Measurements from ENCODE around the gene COQ9.
"Not testable (repeated sequence)": the region's sequence is repeated elsewhere in the genome, so short reads cannot be mapped to it uniquely, and the experiment has no call there.

The COQ9 gene, protein sequence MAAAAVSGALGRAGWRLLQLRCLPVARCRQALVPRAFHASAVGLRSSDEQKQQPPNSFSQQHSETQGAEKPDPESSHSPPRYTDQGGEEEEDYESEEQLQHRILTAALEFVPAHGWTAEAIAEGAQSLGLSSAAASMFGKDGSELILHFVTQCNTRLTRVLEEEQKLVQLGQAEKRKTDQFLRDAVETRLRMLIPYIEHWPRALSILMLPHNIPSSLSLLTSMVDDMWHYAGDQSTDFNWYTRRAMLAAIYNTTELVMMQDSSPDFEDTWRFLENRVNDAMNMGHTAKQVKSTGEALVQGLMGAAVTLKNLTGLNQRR

DNA sequence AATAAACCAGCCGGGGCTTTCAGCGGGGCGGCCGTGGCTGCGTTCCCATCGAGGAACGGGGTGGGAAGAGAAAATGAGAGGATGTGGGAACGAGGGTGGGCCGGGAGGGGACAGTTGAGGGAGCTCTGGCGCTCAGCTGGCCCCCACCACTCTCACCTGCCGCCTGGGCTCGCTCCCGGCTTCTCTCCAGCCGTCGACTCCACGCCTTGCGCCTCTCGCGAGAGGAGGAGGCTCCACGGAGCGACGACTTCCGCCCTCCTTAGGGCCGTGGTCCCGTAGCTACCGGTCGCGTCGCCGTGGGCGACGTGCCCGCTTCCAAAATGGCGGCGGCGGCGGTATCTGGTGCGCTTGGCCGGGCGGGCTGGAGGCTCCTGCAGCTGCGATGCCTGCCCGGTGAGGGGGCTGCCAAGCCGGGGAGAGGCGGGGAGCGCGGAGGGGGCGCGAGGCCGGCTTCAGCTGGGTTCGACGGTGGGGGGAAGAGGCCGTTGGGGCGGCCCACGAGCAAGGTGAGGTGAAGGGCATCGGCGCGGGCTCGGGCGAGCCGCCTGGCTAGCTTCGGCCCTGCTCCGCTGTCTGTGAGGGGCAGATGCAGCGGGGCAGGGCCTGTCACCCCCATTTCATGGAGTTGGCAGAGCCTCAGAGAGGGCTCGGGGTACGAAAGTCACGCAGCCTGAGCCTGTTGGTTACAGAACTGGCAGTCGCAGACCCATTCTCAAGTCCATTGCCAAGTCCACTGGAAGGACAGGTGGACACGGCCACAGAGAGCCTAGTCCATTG, at the start of gene COQ9, which contains the start of gene CIAPIN1:
Gene COQ9 (plus strand): TSS at position 294 of the 777 bp plus-strand sequence. CDS start 27 bp downstream, at position 321.
Gene CIAPIN1 (minus strand): TSS at position 200 of the 777 bp plus-strand sequence. CDS start 6,457 bp downstream, outside the sequence.
- peak; percentile 94 for DNase-seq

DNA sequence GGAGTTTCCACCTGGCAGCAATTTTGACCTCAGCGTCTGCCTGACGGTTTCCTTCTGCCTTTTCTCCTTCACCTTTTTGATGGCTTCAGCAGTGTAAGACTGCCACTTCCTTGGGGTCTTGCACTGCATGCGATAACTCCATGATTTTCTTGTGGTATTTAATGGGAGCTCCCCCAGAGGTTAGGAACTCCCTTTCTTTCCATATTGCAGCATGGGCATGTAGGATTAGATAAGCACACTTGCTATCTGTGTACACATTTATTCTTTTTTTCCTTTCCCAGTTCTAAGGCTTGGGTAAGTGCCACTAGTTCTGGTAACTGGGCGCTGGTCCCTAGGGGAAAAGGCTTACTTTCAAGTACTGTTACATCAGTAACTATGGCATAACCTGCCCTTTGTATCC, 49.8 kb upstream of the COQ9 start:
- not testable (repeated sequence) for DNase-seq

DNA sequence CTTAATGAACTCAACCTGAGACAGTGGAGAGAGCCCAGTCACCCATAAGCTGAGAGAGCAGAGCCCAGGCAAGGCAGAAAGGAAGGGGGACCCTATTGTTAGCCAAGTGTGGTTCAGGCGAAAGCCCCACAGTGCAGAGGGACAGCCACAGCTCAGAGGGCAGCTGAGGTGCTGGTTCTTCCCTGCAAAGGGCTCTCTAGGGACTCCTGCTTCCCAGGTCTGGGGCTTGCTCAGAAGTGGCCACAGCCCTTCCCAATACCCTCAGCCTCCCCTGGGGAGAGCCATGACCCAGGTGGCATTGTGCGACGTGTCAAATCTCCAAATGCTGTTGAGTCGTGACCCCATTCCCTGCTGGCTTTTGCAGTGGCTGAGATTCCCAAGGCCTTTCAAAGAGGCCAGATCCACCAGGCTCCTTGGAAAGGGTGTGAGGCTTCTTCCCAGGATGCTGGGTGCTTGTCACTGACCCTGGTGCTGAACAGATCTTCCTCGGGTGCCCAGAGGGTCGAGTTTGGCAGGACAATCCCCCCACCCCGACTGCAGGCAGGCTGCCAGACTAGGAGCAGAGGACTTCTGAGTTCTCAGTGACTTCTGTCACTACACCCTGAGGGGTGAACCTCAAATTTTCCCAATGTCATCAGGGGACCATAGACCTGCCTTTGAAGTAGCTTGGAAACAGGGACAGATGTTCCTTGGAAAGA, 45.2 kb upstream of the COQ9 start:
- DNase-seq: no peak

DNA sequence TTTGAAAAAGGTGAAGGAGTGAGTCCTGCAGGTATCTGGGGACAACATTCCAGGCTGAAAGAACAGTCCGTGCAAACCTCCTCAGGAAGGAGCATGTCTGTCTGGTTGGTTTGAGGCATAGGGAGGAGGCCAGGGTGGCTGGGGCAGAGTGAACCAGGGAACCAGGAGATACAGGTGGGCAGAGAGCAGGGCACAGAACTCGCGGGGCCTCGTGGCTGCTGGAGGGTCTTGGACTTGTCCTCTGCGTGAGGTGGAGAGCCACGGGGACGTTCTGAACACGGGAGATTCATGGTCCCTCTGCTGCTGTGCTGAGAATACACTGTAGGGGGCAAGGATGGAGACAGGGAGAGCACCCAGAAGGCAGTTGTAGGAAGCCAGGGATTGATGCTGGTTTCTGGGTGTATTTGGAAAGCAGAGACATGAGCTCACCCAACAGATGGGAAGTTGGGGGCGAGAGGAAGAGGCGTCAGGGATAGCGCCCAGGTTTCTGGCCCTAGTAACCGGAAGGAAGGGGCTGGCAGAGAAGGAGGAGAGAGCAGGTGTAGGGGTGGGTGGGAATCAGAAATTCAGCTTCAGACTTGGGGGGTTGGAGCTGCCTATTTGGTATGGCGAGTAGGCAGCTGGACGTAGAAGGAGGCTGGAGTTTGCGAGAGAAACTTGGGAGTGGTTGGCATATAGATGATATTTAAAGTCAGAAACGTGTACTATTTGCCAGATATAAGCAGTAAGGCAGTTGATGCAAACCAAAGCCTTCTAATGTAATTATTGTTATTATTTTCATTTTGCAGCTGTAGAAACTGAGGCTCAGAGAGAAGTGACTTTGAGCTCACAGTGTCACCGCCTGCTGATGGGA, 43.1 kb upstream of the COQ9 start, which contains the start of gene CCL17:
Gene CCL17 (plus strand): TSS at position 803 of the 853 bp plus-strand sequence. CDS start 9,166 bp downstream, outside the sequence.
- DNase-seq: no peak

DNA sequence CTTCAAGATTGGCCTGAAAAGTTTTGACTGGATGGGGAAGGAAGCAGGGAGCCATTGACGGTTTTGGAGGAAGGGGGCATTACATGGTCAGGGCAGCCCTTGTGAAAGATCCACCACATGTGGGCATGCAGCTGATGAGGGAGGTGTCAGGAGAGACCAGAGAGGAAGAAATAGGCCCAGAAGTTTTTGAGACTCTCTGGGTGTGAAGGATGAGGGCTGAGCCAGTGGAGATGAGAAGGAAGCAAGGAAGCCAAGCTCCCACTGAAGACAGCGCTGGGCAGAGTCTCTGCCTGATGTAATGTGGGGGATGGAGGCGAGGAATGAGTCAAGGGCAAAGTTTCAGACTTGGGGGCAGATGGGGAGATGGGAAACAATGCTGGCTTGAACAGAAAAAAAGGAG, 42.2 kb upstream of the COQ9 start:
- no peak for DNase-seq

DNA sequence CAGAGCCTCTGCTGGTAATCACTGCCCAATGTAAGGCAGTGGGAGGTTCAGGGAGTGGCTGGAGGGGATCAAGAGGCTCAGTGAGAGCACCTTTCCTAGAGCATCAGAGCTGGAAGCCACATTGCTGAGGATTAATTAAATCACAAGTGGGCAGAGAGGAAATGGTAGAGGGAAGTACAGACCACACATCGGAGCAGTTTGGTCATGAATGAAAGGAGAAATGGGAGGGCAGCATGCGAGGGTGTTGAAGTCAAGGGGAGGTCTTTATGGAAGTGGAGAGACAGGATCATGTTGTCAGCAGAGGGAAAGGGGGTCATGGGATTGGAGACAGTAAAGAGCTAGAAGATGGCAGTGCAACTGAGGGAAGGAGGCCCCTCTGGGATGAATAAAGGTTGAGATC, 40.4 kb upstream of the COQ9 start:
- DNase-seq: no peak

DNA sequence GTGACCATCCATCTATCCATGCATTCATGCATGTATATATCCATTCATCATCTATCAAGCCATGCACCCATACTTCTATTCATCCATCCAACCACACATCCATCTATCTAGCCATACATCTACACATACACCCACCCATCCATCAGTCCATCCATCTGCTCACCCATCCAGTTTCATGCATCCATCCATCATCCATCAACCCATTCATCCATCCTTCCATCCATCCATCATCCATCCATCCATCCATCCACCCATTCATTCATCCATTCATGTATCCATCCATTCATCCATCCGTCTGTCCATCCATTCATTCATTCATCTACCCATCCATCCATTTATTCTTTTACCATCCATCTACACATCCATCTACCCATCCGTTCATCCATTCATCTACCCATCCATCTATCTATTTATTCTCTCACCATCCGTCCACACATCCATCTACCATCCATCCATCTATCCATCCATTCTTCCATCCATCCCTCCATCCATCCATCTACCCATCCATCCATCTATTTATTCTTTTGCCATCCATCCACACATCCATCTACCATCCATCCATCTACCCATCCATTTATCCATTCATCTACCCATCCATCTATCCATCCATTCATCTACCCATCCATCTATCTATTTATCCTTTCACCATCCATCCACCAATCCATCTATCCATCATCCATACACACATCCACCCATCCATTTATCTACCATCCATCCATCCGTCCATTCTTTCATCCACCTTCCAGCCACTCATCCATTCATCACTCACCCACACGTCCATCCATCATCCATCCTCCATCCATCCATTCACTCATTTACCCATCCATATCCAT, 39.5 kb upstream of the COQ9 start:
- no peak for DNase-seq

DNA sequence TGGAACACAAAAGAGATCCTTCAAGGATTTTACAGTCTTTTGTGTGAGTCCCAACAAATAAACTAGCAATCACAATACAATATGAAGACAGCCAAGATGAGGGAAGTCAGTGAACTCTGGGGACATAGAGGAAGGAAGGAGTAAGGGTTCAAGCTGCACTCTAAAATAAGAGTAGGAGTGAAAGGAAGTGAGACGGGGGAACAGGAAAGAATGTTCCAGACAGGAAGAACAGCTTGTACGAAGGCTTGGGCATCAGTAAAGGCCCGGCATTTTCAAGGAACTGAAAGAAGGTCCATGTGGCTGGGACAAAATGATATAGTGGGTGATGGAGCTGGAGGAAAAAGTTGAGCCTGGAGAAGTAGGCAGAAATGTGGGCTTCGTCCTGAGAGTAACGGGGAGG, 38.2 kb upstream of the COQ9 start:
- no peak for DNase-seq

DNA sequence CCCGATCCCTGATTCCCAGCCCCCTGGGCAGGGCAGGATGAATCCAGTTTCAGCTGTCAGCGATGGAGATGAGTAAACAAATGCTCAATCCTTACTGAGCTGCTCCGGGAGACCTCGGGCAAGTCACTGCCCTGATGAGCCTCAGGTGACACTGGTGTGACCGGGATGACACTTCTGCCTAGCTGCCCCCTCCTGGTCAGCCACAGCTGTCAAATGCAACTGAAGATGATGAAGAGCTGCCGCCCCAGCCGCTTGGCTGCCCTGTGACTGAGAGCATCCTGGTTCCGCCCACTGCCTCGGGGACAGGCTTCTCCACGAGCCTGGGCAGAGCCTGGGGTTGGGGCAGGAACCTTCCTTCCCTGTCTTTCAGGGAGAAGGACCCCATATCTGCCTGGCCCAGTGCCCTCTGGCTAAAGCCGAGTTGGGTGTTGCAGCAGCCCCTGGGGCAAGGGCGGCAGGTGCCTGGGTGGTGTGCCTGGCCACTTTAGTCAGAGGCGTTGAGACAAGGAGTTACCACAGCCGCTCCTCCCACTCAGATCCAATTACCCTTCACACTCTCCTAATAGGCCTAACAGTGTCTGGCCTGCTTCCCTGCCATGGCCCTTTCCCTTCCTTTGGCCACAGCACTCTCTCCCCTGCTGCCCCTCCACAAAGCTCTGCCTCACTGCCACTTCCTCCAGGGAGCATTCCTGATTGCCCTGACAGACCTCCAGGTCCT, 37.2 kb upstream of the COQ9 start:
- peak; percentile 33 for DNase-seq

DNA sequence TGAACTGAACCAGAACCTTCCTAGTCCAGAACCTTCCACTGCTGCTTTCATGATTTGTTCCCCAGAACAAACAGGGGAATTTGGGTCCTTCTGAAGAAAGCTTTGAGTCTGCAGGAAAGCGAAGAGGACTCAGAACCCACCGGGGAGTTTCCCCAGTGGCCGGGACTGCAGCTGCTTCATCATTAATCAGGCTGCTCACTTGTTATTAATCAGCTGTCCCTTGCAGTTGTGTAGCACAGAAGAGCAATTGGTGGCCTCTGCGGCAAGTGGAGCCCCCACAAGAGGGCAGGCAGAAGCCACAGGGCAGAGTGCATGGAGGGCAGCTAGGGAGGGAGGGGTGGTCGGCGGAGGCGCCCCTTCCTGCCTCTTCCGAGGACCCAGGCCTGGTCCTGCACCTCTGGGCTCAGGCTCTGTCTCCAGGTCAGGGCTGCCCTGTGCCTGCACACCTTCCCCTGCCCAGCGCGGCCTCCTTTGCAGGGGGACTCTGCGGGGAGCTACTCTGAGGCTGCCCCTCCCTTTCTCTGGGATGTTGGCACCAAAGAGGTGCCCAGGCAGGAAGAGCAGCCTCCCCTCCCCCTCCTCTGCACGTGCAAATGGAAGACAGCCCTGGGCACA, 35.8 kb upstream of the COQ9 start:
- DNase-seq: peak; percentile 1

DNA sequence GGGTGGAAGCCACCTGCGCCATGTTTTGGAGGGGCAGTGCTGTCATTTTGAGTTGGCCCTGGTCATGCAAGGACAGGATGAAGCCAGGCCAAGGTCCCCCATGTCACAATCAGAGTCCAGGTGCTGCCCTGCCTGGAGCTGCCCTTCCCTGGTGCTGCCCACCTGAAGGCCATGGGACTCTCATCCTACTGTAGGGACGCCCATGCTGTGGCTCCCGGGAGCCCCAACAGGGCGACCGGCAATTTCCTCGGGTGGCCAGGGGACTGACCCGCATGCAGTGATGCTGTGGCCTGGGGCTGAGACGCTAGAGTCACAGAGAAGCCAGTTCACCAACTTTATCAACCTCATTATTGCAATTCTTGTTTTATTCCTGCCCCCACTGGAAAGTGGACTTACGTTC, 34.7 kb upstream of the COQ9 start:
- DNase-seq: no peak

DNA sequence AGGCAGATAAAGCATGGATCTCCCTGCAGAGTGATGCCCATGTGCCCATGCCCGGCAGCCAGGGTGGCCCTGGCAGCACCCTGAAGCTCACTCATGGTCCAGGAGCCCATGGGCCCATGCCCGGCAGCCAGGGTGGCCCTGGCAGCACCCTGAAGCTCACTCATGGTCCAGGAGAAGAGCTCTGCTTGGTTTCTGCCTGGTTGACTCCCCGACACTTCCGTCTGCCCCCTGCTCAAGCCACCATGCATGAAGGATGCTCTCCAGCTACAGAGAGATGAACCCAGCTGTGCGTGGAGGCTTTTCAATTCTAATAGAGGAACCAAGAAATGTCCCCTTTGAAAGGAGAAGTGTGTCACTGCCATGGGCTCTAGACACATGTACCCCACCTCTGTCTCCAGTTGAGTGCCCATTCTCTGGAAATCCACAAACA, 34.0 kb upstream of the COQ9 start:
- DNase-seq: no peak

DNA sequence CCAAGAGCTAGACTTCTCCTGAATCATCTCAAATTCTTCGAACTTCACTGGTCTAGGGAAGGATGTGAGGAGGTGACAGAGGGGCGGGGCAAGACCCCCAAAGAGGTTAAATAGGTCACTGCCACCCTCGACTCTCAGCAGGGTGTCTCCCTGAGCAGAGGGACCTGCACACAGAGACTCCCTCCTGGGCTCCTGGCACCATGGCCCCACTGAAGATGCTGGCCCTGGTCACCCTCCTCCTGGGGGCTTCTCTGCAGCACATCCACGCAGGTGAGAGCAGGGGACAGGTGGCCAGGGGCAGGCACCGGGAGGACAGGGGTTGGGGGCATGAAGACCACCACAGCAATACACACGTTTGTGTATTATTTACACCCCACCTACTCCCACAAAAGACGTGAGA, 33.5 kb upstream of the COQ9 start:
- no peak for DNase-seq

DNA sequence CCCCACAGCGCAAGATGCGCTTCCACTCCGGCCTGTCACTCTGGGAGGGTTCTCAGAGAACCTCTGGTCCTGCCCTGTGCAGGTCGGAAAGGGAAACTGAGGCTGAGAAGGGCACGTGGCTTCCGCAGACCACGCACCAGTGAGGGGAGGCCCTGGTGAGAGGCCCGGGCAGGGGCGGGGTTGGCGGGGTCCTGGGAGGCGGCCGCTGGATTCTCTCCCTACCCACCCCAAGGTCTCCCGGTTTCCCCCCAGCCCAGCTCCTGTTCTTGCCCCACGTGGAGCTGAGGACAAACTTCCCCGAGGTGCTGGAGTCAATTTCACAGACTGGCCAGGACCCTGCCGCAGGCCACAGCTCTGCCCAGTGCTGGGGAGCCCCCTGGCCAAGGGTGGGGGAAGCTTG, 31.2 kb upstream of the COQ9 start:
- no peak for DNase-seq

DNA sequence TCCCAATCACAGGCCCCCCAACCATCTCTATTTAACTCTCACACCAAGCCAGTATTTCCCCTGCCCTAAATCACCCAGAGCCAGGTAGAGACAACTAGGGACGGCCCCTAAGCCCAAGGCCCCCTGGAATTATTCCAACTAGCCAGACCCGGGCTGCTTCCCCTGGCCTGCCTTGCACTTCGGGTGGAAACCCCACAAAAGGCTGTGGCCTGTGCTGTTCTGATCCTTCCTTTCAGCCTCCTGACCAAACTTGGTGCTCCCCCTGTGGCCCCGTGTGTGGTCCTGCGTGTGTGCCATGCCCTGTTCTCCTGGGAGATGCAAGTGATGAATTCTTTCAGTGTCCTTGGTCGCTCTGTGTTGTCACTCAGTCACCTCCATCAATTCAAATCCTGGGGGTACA, 27.8 kb upstream of the COQ9 start:
- DNase-seq: no peak

DNA sequence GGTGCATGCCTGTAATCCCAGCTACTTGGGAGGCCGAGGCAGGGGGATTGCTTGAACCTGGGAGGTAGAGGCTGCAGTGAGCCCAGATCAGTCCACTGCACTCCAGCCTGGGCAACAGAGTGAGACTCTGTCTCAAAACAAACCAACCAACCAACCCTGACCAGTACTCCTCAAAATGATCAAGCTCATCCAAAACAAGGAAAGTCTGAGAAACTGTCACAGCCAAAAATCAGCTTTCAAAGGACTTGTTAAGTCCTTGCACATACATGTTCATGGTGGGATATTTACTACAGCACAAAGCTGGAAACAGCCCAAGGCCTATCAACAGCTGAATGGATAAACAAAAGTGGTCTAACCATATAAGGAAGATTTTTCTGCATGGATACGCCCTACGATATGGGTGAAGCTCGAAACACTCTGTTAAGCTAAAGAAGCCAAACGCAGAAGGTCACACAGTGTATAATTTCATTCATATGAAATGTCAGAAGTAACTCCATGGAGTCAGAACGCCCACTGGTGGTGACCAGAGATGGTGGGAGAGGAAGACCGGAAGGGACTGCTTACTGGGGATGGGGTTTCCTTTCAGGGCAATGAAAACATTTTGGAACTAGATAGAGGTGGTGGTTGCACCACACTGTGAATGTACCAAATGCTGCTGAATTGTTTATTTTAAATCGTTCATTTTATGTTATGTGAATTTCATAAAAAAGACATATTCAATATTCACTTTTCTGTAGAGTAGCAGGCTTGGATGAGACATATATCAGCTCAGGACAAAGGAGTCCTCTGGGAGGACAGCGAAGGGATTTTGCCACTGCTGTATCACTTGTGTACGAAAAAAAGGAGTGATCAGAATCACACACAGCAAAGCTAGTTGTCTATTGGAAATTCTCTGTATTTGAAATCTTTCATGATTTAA, 25.0 kb upstream of the COQ9 start:
- DNase-seq: peak; percentile 70

DNA sequence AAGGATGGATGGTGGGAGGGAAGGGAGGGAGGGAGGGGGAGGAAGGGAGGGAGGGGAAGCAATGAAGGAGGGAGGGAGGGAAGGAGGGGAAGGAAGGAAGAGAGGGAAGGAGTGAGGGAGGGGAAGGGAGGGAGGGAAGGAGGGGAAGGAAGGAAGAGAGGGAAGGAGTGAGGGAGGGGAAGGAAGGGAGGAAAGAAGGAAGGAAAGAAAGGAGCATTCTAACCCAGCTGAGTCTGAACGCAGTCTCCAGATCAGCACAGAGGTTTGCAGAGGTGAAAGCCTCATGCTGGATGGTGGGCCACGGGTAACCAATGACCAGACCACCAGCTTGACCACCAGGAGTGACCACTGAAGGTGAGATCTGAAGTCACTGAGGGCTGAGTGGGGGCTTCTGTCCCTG, 24.1 kb upstream of the COQ9 start:
- DNase-seq: peak; percentile 7

DNA sequence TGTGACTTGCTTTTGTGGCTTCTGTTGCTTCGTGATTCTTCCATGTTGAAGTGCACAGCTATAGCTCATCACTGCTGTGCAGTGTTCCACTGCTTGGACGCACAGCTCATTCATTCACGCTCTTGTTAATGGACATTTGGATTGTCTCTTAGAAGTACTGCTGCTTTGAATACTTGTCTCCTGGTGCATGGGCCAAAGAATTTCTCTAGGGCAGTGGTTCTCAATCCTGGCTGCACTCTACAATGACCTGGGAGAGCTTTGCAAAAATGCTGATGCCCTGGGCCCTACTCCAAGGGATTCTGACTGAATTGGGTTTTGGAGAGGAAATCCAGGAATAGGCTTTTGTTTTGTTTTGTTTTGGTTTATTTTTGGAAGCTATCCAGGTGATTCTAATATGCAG, 22.7 kb upstream of the COQ9 start:
- no peak for DNase-seq

DNA sequence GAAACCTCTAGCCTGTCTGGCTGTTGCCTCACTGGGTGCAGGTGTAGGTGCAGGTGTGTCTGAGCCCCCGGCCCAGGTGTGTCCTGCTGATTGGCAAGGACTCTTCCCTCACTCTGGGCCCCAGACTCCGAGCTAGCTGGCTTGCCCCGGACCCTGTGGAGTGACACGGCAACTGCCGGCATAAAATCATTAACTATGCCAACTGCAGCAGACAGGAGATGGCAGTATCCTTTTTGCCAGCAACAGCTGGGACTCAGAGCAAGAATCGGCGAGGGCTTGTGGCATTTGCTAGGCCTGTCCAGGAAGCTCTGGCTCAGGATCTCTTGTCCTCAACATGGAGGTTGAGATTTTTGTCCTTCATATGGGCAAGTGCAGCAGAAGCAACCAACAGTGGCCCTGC, 20.9 kb upstream of the COQ9 start:
- no peak for DNase-seq
